22Rv1 (cell line): ENCODE measurements around the gene LIPM.

Experiments used
- ZFX ChIP-seq: fragments of 450-650 bp; IDR thresholded peaks from 2 replicates; pipeline ENCODE4 v1.6.1; 2017; ENCODE audit warnings: antibody characterized with exemption, borderline replicate concordance
- TF ChIP-seq, protein P1 (sequence below): fragments of 450-650 bp; IDR thresholded peaks from 2 replicates; pipeline ENCODE4 v1.5.1; 2017; ENCODE audit warnings: mild to moderate bottlenecking

DNA sequence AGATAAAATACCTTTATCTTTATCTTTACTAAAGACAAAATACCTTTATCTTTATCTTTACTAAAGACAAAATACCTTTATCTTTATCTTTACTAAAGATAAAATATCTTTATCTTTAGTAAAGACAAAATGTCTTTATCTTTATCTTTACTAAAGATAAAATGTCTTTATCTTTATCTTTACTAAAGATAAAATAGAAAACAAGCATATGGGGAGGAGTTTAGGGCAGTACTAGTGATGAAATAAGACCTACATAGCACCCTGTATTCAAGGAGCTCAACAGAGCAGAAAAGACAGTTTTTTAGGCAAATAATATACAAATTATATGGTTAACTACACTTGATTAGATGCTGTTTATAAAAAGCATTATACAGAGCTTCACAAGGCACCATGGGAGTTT, 29.8 kb downstream of the LIPM start:
- TF ChIP-seq, protein P1, sequence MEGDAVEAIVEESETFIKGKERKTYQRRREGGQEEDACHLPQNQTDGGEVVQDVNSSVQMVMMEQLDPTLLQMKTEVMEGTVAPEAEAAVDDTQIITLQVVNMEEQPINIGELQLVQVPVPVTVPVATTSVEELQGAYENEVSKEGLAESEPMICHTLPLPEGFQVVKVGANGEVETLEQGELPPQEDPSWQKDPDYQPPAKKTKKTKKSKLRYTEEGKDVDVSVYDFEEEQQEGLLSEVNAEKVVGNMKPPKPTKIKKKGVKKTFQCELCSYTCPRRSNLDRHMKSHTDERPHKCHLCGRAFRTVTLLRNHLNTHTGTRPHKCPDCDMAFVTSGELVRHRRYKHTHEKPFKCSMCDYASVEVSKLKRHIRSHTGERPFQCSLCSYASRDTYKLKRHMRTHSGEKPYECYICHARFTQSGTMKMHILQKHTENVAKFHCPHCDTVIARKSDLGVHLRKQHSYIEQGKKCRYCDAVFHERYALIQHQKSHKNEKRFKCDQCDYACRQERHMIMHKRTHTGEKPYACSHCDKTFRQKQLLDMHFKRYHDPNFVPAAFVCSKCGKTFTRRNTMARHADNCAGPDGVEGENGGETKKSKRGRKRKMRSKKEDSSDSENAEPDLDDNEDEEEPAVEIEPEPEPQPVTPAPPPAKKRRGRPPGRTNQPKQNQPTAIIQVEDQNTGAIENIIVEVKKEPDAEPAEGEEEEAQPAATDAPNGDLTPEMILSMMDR: no peak
- no peak for TF ChIP-seq ZFX
